Left lobe of liver (tissue), 2 donors: Measurements from ENCODE around the gene PHF24. TPM values are rescaled to one million over a fixed set of nuclear protein-coding genes. Genes with fewer than 3 reads are reported as not detected.
"Not testable (repeated sequence)": the region's sequence is repeated elsewhere in the genome, so short reads cannot be mapped to it uniquely, and the experiment has no call there.

ENCODE experiments used
- ATAC-seq: fragments of 200-7000 bp; cut with Tn5 transposase; one replicate; pipeline ENCODE4 v1.9.1; 2020; ENCODE audit warnings: mild to moderate bottlenecking, moderate library complexity
- DNase-seq: peaks from one replicate; pipeline ENCODE4 v3.0.0-alpha.2; 2020; ENCODE audit warnings: low spot score
- total RNA-seq: library from RNA; stranded (reverse); gene quantifications from one replicate; pipeline ENCODE4 v1.2.1, GENCODE V29; 2021
- donor health status: DM: no; HTN: no; CAD: no; lungs with moderate emphysema.
- donor health status: DM: no; HTN: yes; CAD: no.

PHF24 gene
- total RNA-seq, 1 donor from 2014 or later, result not detected

DNA sequence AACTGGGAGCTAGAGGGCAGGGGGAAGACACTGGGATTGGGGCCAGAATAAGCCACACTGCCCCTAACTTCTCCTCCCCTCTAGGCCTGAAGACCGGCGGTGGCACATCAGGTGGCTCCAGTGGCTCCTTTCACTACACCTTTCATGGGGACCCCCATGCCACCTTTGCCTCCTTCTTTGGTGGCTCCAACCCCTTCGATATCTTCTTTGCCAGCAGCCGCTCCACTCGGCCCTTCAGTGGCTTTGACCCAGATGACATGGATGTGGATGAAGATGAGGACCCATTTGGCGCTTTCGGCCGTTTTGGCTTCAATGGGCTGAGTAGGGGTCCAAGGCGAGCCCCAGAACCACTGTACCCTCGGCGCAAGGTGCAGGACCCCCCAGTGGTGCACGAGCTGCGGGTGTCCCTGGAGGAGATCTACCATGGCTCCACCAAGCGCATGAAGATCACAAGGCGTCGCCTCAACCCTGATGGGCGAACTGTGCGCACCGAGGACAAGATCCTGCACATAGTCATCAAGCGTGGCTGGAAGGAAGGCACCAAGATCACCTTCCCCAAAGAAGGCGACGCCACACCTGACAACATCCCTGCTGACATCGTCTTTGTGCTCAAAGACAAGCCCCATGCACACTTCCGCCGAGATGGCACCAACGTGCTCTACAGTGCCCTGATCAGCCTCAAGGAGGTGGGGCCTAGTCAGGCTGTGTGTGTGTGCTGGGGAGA, 38.3 kb downstream of the PHF24 start:
- DNase-seq, result no peak
- no peak for ATAC-seq

DNA sequence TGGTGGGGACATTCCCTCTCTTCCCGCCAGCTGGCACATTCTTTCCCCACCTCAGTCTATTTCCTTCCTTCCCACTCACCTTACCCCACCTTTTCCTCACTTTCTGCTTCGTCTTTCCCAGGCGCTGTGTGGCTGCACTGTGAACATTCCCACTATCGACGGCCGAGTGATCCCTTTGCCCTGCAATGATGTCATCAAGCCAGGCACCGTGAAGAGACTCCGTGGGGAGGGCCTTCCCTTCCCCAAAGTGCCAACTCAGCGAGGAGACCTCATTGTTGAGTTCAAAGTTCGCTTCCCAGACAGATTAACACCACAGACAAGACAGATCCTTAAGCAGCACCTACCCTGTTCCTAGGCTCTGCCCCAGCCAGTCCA, 38.8 kb downstream of the PHF24 start:
- peak; percentile 54 for ATAC-seq

DNA sequence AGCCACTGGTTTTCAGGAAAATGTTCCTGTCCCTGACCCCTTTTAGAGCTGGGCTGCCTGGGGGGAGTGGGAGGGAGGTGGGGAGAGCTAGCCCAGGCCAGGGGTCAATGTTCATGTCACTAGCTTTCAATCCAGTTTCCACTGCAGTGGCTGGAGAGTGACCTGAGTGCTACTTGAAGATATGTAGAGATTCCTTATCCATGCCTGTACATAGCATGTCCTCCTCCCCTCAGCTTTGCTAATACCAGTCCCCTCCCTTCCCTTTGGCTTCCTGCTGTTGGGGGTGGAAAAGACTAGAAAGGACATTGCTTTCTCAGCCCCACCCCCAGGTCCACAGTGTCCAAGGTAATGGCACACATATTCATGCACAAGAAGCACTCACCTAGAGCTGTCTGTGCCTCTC, 39.3 kb downstream of the PHF24 start:
- ATAC-seq (peak; percentile 51), DNase-seq (no peak)

More for the DNA sequence above, 38.8 kb downstream of the PHF24 start:
- no peak for DNase-seq

DNA sequence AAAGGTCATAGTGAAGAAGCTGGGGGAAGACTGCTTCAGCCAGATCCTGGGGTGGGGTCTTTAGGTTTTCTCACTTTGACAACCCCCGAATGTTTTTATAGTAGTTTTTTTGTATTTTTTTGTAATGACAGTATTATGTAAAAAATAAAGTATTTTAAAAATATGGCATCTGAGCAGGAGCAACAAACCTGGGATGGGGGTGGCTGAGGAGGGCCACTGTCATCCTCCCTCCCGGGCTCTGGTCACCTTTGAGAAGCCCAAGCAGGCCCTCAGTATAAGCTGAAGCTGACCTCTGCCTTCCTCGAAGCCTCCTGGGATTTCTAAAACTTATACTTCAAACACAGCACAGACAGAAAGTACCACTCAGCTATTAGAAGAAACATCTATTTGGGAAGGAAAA, 40.2 kb downstream of the PHF24 start:
- no peak for ATAC-seq
- DNase-seq, result no peak

DNA sequence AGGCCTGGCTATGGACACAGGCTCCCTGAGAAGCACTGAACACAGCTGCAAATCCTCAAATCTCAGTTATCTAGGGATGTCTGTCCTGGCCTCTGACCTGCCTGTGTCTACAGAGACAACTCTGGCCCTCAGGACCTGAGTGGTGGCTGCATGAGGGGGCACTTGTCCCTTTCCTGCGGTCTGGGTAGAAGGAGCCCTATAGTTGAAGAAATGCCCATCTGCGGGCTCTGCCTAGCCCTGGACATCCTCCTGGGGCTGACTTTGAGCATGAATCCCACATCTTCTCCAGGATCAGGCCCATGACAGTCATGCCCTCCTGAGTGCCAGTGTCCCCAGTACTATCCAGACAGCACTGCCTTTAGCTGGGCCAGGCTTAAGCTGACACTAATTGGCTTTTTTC, 41.5 kb downstream of the PHF24 start:
- no peak for ATAC-seq
- DNase-seq, result no peak

DNA sequence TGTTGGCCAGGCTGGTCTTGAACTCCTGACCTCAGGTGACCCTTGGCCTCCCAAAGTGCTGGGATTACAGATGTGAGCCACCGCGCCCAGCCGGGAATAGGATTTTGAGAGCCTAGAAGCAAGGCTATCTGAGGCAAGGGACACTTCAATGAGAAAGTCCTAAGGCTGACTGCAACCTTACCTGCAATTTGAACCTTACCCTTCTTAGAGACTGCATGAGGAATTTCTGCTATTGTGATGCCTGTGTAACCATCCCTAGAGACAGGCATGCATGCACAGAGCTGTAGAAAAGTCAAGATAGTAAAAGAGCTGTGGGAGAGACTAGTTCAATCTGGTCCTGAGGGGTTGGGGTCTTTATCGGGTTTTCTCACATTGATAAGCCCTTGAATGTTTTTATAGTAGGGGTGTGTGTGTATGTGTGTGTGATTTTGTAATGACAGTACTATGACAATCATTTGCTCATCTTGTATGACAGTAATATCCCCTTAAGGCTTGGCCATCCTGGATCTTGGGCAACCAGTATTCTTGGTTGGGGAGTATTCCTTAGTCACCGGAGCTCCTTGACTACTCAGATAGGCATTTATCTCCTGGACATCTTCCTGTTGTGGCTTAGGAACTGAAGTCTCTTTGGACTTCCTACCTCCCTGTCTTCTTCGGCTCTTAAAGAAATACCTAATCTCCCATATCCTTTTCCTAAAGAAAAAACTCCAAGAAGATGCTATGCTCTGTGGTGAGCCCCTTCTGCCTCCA, 42.6 kb downstream of the PHF24 start:
- no peak for DNase-seq

DNA sequence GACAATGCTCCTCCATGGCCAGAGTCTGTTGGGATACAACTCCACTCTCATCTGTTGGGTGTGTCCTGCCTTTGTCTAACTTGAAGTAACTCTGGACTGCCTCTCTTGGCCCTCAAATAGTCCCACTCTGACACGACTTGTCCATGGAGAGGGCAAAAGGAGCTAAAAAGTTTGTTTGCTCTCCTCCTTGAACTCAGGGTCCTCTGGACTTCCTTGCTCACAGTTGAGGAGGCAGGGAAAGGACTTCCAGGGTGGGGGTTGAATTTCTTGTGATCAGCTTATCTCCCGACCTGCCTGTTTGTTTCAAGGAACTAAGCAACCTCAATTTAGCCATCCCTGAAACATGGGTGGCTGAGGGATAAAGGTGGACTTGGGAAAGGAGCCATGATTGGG, 43.2 kb downstream of the PHF24 start:
- DNase-seq (no peak), ATAC-seq (no peak)

More for the DNA sequence above, 42.6 kb downstream of the PHF24 start:
- ATAC-seq, result no peak

DNA sequence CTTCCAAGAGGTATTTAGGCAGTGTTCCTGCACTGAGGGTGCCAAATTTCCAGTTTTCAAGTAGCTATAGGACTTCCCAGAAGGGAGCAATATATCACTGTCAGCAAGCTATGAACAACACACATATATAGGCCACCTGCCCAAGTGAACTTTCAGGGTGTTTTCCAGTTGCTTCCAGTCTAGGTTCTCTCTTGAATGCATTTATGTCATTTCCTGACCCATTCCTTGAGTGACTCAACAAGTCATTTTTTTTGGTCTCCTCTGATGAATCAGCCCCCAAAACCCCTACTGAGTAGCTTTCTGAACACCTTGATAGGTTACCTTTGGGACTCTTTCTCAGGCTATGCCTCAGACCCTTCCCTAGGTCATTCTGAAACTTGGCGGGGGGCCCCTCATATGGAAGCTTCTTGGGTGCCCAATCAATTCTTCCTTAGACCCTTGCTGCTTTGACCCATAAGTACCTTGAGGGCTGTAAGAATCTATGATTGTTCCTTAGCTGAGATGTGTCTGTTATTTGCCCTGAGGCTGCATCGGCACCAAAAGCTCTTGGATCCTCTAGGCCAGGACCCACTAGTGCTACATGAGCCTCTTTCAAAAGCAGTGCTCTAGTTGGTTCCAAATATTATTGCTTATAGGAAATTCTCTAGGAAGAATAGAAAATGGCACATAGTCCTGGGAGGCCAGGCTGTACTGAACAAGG, 43.9 kb downstream of the PHF24 start:
- ATAC-seq (no peak), DNase-seq (no peak)

DNA sequence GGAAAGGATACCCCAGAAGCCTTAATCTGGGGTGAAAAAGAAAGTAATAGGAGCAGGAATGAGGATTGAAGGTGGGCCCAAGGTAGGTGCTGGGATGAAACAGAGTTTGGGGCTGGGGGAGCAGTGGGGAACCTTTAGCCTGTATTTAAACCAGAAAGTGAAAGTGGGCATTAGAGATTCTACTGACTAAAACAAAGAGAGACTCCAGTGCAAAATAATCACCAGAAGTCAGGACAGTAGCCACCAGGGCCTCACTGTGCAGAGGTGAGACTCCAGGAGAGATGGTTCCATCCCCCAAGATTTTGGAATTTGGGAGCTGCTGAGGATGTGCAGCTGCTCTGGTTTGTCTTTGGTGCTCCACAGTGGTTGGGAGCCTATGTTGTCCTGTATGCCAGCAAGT, 44.5 kb downstream of the PHF24 start:
- no peak for ATAC-seq
- no peak for DNase-seq

DNA sequence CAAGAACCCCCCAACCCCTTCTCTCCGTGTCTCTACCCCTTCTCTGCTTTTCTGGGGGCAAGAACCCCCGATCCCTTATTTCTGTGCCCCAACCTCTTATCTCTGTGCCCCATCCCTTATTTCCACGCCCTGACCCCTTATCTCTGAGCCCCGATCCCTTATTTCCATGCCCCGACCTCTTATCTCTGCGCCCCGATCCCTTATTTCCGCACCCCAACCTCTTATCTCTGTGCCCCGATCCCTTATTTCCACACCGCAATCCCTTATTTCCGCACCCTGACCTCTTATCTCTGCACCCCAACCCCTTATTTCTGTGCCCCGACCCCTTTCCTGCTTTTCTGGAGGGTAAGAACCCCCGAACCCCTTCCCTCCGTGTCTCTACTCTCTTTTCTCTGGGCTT, 46.2 kb downstream of the PHF24 start:
- not testable (repeated sequence) for ATAC-seq, DNase-seq

DNA sequence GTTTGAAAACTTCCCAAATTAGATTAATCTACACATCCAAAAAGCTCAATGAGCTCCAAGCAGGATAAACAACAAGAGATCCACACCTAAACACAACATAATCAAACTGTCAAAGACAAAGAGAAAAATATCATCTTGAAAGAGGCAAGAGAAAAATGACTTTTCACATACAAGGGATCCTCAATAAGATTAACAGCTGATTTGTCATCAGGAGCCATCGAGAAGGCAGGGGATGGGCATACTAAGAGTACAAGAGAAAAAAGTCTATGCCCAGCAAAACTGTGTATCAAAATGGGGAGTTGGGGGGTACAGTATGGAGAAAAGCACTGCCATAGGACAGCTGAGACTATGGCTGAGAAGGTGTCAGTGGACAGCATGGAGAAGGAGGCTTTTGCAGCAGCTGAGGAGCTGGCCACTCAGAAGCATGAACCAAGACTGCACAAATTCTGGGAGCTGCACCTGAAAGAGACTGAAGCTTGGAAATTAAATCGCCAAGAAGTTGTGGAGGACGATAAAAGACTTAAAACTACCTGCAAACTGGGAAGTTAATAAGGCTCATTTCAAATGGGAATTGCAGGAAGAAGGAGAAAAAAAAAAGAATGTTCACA, 52.4 kb downstream of the PHF24 start:
- ATAC-seq, result no peak
- DNase-seq, result no peak

DNA sequence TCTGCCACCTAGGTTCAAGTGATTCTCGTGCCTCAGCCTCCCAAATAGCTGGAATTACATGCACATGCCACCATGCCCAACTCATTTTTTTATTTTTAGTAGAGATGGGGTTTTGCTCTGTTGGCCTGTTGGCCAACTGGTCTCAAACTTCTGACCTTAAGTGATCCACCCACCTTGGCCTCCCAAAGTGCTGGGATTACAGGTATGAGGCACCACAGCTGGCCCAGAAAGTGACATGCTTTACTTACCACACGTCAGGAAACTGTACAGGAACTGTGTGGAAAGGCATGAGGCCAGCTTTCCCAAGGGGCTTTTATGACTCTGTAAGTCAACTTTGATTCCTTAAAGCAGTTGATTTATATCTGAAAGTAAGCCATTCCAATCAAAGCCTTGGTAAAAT, 56.4 kb downstream of the PHF24 start:
- DNase-seq (no peak), ATAC-seq (no peak)

DNA sequence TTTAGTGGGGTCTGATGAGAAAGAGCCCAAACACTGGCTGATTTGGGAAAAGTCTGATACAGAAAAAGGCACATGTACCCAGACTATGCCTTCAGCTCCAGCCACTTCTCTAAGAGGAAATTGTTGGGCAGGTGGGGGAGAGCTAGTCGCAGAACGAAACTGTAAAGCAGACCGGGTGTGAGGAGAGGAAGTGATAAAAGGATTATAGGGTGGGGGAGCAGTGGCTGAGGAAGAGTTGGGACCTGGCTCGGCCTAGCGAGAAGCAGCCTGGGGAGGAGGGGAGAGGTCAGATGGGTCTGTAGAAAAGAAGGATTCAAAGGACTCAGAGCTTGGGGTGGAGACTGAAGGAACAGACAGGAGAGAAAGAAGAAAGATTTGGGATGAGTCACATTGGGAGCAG, 65.4 kb downstream of the PHF24 start:
- DNase-seq, ATAC-seq: not testable (repeated sequence)

DNA sequence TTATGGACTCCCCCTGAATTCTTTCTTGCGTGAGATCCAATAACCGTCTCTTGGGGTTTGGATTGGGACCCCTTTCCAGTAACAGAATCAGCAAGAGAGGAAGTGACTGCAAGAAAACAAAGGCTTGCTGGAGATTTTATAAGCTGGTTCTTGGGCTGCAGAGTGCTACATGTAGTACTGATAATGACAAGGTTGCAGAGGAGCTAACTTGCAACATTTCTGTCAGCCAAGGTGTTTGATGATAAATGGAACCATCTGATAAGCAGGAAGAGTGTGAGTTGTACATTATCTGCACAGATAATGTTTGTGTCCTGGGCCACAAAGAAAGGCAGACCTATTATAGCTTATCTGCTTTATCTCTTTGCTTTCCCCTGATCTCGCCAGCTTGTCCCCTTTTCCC, 68.6 kb downstream of the PHF24 start:
- no peak for ATAC-seq
- DNase-seq, result no peak

DNA sequence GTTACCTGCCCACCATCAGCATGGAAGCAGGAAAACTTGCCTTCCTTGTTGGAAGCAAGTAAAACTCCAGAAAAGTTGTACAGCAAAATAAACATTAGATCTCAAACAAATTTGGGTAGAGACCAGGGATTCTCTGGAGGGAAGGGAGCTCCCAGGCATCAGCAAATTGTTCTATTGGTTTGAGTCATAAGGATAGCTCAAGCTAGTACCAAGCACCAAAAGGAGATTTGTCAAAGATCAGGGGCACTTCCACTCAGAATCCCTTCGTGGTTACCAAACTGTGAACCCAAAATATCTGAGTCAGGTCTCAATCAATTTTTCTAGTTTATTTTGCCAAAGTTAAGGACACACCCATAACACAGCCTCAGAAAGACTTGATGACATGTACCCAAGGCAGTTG, 69.3 kb downstream of the PHF24 start:
- ATAC-seq (no peak), DNase-seq (no peak)

DNA sequence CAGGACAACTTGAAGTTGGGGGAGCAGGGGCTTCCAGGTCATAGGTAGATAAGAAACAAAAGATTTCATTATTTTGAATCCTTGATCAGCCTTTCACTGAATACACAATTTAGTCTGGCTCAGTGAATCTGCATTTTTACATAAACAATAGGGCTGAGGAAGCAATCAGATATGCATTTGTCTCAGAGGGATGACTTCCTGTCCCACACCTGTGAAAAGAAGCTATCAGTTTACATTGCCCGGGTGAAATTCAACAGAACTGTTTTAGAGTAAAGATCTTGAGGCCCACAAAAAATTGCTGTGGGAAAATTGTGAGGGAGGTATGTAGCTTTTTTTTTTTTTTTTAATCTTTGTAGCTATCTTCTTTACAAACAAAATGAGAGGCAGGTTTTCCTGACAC, 69.8 kb downstream of the PHF24 start:
- ATAC-seq (no peak), DNase-seq (no peak)

DNA sequence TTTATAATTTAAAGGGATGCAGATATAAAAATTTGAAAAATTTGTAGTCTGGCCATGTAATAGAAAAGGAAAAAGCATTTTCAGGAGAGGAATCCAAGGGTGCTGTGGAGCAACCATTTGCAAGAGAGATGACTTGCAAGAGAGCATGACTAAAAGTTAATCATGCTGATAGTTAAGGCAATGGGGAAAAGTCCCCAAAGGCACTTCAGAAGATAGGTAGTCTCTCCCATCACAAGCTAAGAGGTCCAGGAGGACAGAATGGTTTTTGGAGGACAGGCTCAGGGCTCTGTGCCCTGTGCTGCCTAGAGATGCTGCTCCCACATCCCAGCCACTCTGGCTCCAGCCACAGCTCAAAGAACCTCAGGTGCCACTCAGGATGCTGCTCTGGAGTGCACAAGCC, 70.3 kb downstream of the PHF24 start:
- ATAC-seq (no peak), DNase-seq (no peak)

DNA sequence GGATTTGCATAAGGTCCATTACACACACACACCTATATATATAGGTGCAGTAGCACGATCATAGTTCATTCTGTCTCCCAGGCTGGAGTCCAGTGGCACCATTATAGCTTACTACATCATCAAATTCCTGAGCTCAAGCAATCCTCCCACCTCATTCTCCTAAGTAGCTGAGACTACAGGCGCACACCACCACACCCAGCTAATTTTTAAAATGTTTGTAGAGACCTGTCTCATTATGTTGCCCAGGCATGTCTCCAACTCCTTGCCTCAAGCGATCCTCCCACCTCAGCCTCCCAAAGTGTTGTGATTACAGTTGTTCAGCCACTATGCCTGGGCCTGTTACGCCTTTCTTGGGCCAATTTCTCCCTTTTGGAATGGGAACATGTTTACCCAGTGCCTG, 71.2 kb downstream of the PHF24 start:
- ATAC-seq (no peak), DNase-seq (no peak)

DNA sequence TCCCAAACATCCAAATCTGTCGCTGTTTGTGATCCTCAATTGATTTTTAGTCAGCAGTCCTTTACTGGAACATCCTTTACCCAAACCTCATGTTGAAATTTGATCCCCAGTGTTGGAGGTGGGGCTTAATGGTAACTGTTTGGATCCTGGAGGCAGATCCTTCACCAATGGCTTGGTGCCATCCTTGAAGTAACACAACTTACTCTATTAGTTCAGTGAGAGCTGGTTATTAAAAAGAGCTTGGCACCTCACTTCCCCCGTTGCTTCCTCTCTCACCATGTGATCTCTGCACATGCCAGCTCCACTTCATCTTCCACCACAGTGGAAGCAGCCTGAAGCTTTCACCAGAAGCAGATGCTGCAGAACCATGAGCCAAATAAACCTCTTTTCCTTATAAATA, 71.8 kb downstream of the PHF24 start:
- DNase-seq, result peak; percentile 52

More for the DNA sequence above, 71.8 kb downstream of the PHF24 start:
- peak; percentile 89 for ATAC-seq
